ENCODE results near the gene SLN. TPM values are rescaled to one million over a fixed set of nuclear protein-coding genes. Genes with fewer than 3 reads are reported as not detected.

SLN gene
- total and polyA plus RNA-seq, 7 donors = 475 to 8,637 (median 2,561) TPM

DNA sequence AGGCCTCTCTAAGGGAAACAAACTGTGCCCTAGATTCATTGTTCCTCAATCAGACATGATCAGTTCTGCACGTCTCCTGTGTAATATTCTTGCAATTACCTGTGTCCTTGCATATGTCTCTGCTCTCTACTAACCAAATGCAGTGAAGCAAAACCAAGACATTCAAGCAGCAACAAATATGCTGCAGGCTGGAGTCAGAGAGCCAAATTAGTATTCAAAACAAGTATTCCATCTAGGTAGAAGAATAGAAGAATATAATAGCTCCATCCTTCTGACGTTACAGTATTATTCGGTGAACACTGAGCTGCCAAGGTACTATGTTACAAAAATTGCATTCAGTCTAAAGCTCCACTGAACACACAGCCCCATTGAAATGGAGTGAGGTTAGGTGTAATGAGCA is 51.8 kb downstream of the SLN start:
- no peak overlapping the region for H3K27ac ChIP-seq
- DNase-seq (no peak), ATAC-seq (no peak)
- H3K4me3 ChIP-seq = no peak overlapping the region
- WGBS, 3 donors = 90 to 93% (median 92%) methylated on average over 3 of the region's 3 CpGs
- peaks cover 5% of the 10 kb centered on the region for H3K4me1 ChIP-seq
- no peaks in the 10 kb centered on the region for H3K9me3 ChIP-seq
- intact Hi-C loops (cut with DNase I) = no loop called here
- H3K27me3 ChIP-seq (ENCODE audit: insufficient read depth in 3 of 3, low read length in 2 of 3) = peaks cover 0 to 1% (median 0%) of the 10 kb centered on the region in 3 donors
- H3K36me3 ChIP-seq (ENCODE audit: insufficient read depth in 1 of 2, low read depth in 1 of 2) = no peaks in the 10 kb centered on the region
- TF ChIP-seq, protein P1, sequence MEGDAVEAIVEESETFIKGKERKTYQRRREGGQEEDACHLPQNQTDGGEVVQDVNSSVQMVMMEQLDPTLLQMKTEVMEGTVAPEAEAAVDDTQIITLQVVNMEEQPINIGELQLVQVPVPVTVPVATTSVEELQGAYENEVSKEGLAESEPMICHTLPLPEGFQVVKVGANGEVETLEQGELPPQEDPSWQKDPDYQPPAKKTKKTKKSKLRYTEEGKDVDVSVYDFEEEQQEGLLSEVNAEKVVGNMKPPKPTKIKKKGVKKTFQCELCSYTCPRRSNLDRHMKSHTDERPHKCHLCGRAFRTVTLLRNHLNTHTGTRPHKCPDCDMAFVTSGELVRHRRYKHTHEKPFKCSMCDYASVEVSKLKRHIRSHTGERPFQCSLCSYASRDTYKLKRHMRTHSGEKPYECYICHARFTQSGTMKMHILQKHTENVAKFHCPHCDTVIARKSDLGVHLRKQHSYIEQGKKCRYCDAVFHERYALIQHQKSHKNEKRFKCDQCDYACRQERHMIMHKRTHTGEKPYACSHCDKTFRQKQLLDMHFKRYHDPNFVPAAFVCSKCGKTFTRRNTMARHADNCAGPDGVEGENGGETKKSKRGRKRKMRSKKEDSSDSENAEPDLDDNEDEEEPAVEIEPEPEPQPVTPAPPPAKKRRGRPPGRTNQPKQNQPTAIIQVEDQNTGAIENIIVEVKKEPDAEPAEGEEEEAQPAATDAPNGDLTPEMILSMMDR (IDR thresholded peaks at IDR 0.05) = no peak

DNA sequence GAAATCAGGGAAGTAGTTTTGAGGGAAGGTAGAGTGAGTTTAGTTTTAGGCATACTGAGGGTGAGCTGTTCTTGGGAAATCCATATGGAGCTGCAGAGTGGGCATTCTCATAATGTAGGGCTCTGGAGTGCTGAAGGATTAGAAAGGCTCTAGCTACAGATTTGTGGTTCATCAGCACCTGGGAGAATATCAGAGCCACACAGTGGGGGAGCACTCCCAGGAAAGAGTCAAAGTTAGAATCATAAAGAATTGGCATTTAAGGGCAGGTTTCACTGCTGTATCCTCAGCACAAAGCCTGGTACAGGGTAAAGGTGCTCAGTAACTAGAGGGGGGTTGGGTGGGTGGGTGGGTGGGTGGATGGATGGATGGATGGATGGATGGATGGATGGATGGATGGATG is 52.5 kb downstream of the SLN start:
- H3K4me3 ChIP-seq = no peak overlapping the region
- DNase-seq (no peak), ATAC-seq (no peak)
- no peaks in the 10 kb centered on the region for H3K36me3 ChIP-seq (ENCODE audit: insufficient read depth in 1 of 2, low read depth in 1 of 2)
- H3K27ac ChIP-seq = no peak overlapping the region
- TF ChIP-seq, protein P1 (IDR thresholded peaks at IDR 0.05) = no peak
- H3K9me3 ChIP-seq = no peaks in the 10 kb centered on the region
- intact Hi-C loops (cut with DNase I) = no loop called here
- H3K4me1 ChIP-seq = no peaks in the 10 kb centered on the region
- H3K27me3 ChIP-seq (ENCODE audit: insufficient read depth in 3 of 3, low read length in 2 of 3) = no peaks in the 10 kb centered on the region

Other genes with a start within 250 kb of the SLN start
- gene ALKBH8, start 146.3 kb downstream of the SLN start, total RNA-seq = 10 to 100 TPM in 1 of 4 donors, 1 to 10 TPM in 3; 6.8 to 11.6 (median 8.1) TPM
- gene ALKBH8, start 146.3 kb downstream of the SLN start, polyA plus RNA-seq = 10 to 100 TPM in 1 of 3 donors, 1 to 10 TPM in 2; 4.2 to 23.8 (median 4.7) TPM
- 1 to 10 TPM in 3 of 4 donors, under 1 TPM in 1; 0.90 to 4.7 (median 2.0) TPM for gene ELMOD1, start 120.9 kb downstream of the SLN start, total RNA-seq
- 1 to 10 TPM in 2 of 3 donors, under 1 TPM in 1; 0.17 to 2.4 (median 1.4) TPM for gene ELMOD1, start 120.9 kb downstream of the SLN start, polyA plus RNA-seq
- 1 to 10 TPM in 3 of 4 donors, under 1 TPM in 1; 0.53 to 1.7 (median 1.1) TPM for gene SLC35F2, start 146.7 kb upstream of the SLN start, total RNA-seq
- gene SLC35F2, start 146.7 kb upstream of the SLN start, polyA plus RNA-seq = under 1 TPM; 0.37 to 0.70 (median 0.43) TPM
- under 1 TPM; 0.23 to 0.45 (median 0.30) TPM for gene RAB39A, start 216.4 kb upstream of the SLN start, total RNA-seq
- gene RAB39A, start 216.4 kb upstream of the SLN start, polyA plus RNA-seq = under 1 TPM in 2 of 3 donors, not detected in 1; 0.04 to 0.10 TPM